ENCODE measurements around the gene WEE2.

DNA sequence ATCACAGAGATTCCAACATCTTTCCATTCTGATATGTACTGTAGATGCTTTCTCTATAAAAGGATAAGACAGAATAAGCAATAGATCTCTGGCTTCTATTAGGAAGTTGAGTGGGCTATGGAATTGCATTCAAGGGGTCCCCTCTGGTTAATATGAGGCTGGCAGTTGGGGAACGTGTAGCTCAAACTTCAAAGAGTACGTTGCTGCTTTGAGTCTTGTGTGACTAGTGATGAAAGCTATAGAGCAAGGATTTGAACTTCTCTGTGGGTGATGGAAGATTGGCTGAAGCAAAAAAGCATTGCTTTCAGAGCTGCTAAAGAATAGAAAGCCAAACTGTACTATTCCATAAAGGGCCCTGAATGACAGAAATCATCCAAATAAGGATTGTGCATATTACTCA, 6.4 kb downstream of the WEE2 start:
- TF ChIP-seq, protein P1, sequence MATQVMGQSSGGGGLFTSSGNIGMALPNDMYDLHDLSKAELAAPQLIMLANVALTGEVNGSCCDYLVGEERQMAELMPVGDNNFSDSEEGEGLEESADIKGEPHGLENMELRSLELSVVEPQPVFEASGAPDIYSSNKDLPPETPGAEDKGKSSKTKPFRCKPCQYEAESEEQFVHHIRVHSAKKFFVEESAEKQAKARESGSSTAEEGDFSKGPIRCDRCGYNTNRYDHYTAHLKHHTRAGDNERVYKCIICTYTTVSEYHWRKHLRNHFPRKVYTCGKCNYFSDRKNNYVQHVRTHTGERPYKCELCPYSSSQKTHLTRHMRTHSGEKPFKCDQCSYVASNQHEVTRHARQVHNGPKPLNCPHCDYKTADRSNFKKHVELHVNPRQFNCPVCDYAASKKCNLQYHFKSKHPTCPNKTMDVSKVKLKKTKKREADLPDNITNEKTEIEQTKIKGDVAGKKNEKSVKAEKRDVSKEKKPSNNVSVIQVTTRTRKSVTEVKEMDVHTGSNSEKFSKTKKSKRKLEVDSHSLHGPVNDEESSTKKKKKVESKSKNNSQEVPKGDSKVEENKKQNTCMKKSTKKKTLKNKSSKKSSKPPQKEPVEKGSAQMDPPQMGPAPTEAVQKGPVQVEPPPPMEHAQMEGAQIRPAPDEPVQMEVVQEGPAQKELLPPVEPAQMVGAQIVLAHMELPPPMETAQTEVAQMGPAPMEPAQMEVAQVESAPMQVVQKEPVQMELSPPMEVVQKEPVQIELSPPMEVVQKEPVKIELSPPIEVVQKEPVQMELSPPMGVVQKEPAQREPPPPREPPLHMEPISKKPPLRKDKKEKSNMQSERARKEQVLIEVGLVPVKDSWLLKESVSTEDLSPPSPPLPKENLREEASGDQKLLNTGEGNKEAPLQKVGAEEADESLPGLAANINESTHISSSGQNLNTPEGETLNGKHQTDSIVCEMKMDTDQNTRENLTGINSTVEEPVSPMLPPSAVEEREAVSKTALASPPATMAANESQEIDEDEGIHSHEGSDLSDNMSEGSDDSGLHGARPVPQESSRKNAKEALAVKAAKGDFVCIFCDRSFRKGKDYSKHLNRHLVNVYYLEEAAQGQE (IDR thresholded peaks at IDR 0.05; ENCODE audit: insufficient read depth in 1 of 2, low read depth in 2 of 2, low read length in 2 of 2) = no peak
- TF ChIP-seq POLR2AphosphoS5 (IDR thresholded peaks at IDR 0.05; ENCODE audit: low read depth, low read length) = no peak

Measured in PFSK-1 (cell line).